ENCODE data around the gene FGL2. TPM values are rescaled to one million over a fixed set of nuclear protein-coding genes. Genes with fewer than 3 reads are reported as not detected.
"Not testable (repeated sequence)": the region's sequence is repeated elsewhere in the genome, so short reads cannot be mapped to it uniquely, and the experiment has no call there.

Gene FGL2
- total RNA-seq, 1 donor from 2014 or later, result 6.0 TPM

GRCh38 chr7:77174418-77174817 lies 25.2 kb downstream of the FGL2 start:
- intact Hi-C loops (cut with DNase I); DNase-seq (ENCODE audit: low spot score): not testable (repeated sequence)

- intact Hi-C loops (cut with DNase I); DNase-seq (ENCODE audit: low spot score): not testable (repeated sequence)
Measured at GRCh38 chr7:77172437-77173172, 27.0 kb downstream of the FGL2 start.

GRCh38 chr7:77171073-77171472 lies 28.5 kb downstream of the FGL2 start:
- DNase-seq (ENCODE audit: low spot score); intact Hi-C loops (cut with DNase I): not testable (repeated sequence)

- intact Hi-C loops (cut with DNase I), result no loop called here
- no peak for DNase-seq (ENCODE audit: low spot score)
Measured at GRCh38 chr7:77157446-77157845, 42.2 kb downstream of the FGL2 start.

- DNase-seq (ENCODE audit: low spot score); intact Hi-C loops (cut with DNase I): not testable (repeated sequence)
Measured at GRCh38 chr7:77157034-77157433, 42.6 kb downstream of the FGL2 start.

- DNase-seq (ENCODE audit: low spot score), result not testable (repeated sequence)
Measured at GRCh38 chr7:77155601-77156377, 43.8 kb downstream of the FGL2 start.

GRCh38 chr7:77154917-77155464 lies 44.6 kb downstream of the FGL2 start:
- DNase-seq (ENCODE audit: low spot score); intact Hi-C loops (cut with DNase I): not testable (repeated sequence)

More at GRCh38 chr7:77155601-77156377, 43.8 kb downstream of the FGL2 start:
- intact Hi-C loops (cut with DNase I), result not testable (repeated sequence)

- intact Hi-C loops (cut with DNase I); DNase-seq (ENCODE audit: low spot score): not testable (repeated sequence)
Measured at GRCh38 chr7:77152232-77152631, 47.4 kb downstream of the FGL2 start.

Other genes starting within 250 kb of the FGL2 start
- gene SPDYE17, start 167.5 kb downstream of the FGL2 start, total RNA-seq, result not detected
- gene SPDYE18, start 137.3 kb downstream of the FGL2 start, total RNA-seq, result 0.51 TPM
- gene CCDC146, start 77.2 kb downstream of the FGL2 start, total RNA-seq, result 4.3 TPM
- gene GSAP, start 216.5 kb upstream of the FGL2 start, total RNA-seq, result 7.2 TPM

Data from cardiac septum (tissue), 1 donor.